ENCODE measurements around the gene CFAP97D2. TPM values are rescaled to one million over a fixed set of nuclear protein-coding genes. Genes with fewer than 3 reads are reported as not detected.

Gene CFAP97D2
- total and polyA plus RNA-seq, 2 of the 13 experiments (the other 11 are each of a cell fraction or from before 2014, with no cell fraction given): not detected

GRCh38 chr13:114234645-114235421 is 55.8 kb downstream of the CFAP97D2 start, which contains the start of gene CDC16 (continued):
- TF ChIP-seq IRF1 (CRISPR knock-in tag; IDR thresholded peaks at IDR 0.05; ENCODE audit: low read depth) (no peak), SMAD1 (CRISPR knock-in tag; IDR thresholded peaks at IDR 0.05; ENCODE audit: borderline replicate concordance, low read depth) (no peak), MAFG (CRISPR knock-in tag; IDR thresholded peaks at IDR 0.05) (no peak), ZNF24 (IDR thresholded peaks at IDR 0.05) (no peak), ZNF800 (CRISPR knock-in tag; IDR thresholded peaks at IDR 0.05) (0 out of 2 replicates have a peak, but pooled peaks have one; percentile 13), ZNF775 (CRISPR knock-in tag; IDR thresholded peaks at IDR 0.05; ENCODE audit: borderline replicate concordance) (no peak), GABPB1 (CRISPR knock-in tag; IDR thresholded peaks at IDR 0.05) (peak; percentile 96), ZNF275 (CRISPR knock-in tag; IDR thresholded peaks at IDR 0.05; ENCODE audit: borderline replicate concordance) (no peak; the same call in 1 of the 2 replicates), ZNF841 (CRISPR knock-in tag; IDR thresholded peaks at IDR 0.05; ENCODE audit: borderline replicate concordance) (0 out of 2 replicates have a peak, but pooled peaks have one; percentile 63), ZSCAN21 (CRISPR knock-in tag; IDR thresholded peaks at IDR 0.05; ENCODE audit: borderline replicate concordance) (peak; percentile 86), ZSCAN20 (CRISPR knock-in tag; IDR thresholded peaks at IDR 0.05; ENCODE audit: borderline replicate concordance) (no peak), FOSL2 (CRISPR knock-in tag; IDR thresholded peaks at IDR 0.05) (peak; percentile 37; the same call in 1 of the 2 replicates), ZNF337 (CRISPR knock-in tag; IDR thresholded peaks at IDR 0.05; ENCODE audit: borderline replicate concordance, low read depth) (peak; percentile 49; the same call in 1 of the 2 replicates), PHF5A (CRISPR knock-in tag; IDR thresholded peaks at IDR 0.05; ENCODE audit: low read depth, unreplicated experiment) (no peak), ZNF558 (CRISPR knock-in tag; IDR thresholded peaks at IDR 0.05; ENCODE audit: borderline replicate concordance) (peak; percentile 71; the same call in 1 of the 2 replicates)
- TF ChIP-seq, protein P1, sequence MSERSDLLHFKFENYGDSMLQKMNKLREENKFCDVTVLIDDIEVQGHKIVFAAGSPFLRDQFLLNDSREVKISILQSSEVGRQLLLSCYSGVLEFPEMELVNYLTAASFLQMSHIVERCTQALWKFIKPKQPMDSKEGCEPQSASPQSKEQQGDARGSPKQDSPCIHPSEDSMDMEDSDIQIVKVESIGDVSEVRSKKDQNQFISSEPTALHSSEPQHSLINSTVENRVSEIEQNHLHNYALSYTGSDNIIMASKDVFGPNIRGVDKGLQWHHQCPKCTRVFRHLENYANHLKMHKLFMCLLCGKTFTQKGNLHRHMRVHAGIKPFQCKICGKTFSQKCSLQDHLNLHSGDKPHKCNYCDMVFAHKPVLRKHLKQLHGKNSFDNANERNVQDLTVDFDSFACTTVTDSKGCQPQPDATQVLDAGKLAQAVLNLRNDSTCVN (CRISPR knock-in tag; IDR thresholded peaks at IDR 0.05; ENCODE audit: borderline replicate concordance): peak; percentile 82; the same call in 1 of the 2 replicates
- TF ChIP-seq, protein P2, sequence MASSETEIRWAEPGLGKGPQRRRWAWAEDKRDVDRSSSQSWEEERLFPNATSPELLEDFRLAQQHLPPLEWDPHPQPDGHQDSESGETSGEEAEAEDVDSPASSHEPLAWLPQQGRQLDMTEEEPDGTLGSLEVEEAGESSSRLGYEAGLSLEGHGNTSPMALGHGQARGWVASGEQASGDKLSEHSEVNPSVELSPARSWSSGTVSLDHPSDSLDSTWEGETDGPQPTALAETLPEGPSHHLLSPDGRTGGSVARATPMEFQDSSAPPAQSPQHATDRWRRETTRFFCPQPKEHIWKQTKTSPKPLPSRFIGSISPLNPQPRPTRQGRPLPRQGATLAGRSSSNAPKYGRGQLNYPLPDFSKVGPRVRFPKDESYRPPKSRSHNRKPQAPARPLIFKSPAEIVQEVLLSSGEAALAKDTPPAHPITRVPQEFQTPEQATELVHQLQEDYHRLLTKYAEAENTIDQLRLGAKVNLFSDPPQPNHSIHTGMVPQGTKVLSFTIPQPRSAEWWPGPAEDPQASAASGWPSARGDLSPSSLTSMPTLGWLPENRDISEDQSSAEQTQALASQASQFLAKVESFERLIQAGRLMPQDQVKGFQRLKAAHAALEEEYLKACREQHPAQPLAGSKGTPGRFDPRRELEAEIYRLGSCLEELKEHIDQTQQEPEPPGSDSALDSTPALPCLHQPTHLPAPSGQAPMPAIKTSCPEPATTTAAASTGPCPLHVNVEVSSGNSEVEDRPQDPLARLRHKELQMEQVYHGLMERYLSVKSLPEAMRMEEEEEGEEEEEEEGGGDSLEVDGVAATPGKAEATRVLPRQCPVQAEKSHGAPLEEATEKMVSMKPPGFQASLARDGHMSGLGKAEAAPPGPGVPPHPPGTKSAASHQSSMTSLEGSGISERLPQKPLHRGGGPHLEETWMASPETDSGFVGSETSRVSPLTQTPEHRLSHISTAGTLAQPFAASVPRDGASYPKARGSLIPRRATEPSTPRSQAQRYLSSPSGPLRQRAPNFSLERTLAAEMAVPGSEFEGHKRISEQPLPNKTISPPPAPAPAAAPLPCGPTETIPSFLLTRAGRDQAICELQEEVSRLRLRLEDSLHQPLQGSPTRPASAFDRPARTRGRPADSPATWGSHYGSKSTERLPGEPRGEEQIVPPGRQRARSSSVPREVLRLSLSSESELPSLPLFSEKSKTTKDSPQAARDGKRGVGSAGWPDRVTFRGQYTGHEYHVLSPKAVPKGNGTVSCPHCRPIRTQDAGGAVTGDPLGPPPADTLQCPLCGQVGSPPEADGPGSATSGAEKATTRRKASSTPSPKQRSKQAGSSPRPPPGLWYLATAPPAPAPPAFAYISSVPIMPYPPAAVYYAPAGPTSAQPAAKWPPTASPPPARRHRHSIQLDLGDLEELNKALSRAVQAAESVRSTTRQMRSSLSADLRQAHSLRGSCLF (CRISPR knock-in tag; IDR thresholded peaks at IDR 0.05; ENCODE audit: borderline replicate concordance): peak; percentile 94

All from HepG2 (cell line).